ENCODE data around the gene ZNF346.
A peak's percentile ranks its signal among the peaks of the same experiment; 100 is the strongest.
"Not testable (repeated sequence)": the region's sequence is repeated elsewhere in the genome, so short reads cannot be mapped to it uniquely, and the experiment has no call there.

Gene ZNF346

GRCh38 chr5:176996780-176997179 is 25.7 kb upstream of the ZNF346 start:
- no peak for DNase-seq (ENCODE audit: low read depth)
- no peak overlapping the region for H3K4me3 ChIP-seq (ENCODE audit: low read depth, low read length)
- no peak for TF ChIP-seq POLR2A (IDR thresholded peaks at IDR 0.05; ENCODE audit: extremely low read depth, insufficient read length)
- no peak for TF ChIP-seq MAX (IDR thresholded peaks at IDR 0.05; ENCODE audit: low read depth, low read length)
- no peak for TF ChIP-seq CTCF (IDR thresholded peaks at IDR 0.05; ENCODE audit: low read depth, low read length)
- TF ChIP-seq MYC (IDR thresholded peaks at IDR 0.05; ENCODE audit: low read depth, low read length), result no peak

- DNase-seq (ENCODE audit: low read depth), result no peak
- TF ChIP-seq CTCF (IDR thresholded peaks at IDR 0.05; ENCODE audit: low read depth, low read length) (no peak), MAX (IDR thresholded peaks at IDR 0.05; ENCODE audit: low read depth, low read length) (no peak), POLR2A (IDR thresholded peaks at IDR 0.05; ENCODE audit: extremely low read depth, insufficient read length) (no peak), MYC (IDR thresholded peaks at IDR 0.05; ENCODE audit: low read depth, low read length) (no peak)
- no peak overlapping the region for H3K4me3 ChIP-seq (ENCODE audit: low read depth, low read length)
Observed at GRCh38 chr5:176998828-176999227, 23.7 kb upstream of the ZNF346 start.

- not testable (repeated sequence) for DNase-seq (ENCODE audit: low read depth); H3K4me3 ChIP-seq (ENCODE audit: low read depth, low read length)
Observed at GRCh38 chr5:176999526-176999925, 23.0 kb upstream of the ZNF346 start.

- DNase-seq (ENCODE audit: low read depth), result no peak
- H3K4me3 ChIP-seq (ENCODE audit: low read depth, low read length), result no peak overlapping the region
- TF ChIP-seq MAX (IDR thresholded peaks at IDR 0.05; ENCODE audit: low read depth, low read length), result no peak
- no peak for TF ChIP-seq CTCF (IDR thresholded peaks at IDR 0.05; ENCODE audit: low read depth, low read length)
- no peak for TF ChIP-seq MYC (IDR thresholded peaks at IDR 0.05; ENCODE audit: low read depth, low read length)
- no peak for TF ChIP-seq POLR2A (IDR thresholded peaks at IDR 0.05; ENCODE audit: extremely low read depth, insufficient read length)
Observed at GRCh38 chr5:177003649-177004048, 18.8 kb upstream of the ZNF346 start.

GRCh38 chr5:177004961-177005360 is 17.5 kb upstream of the ZNF346 start:
- H3K4me3 ChIP-seq (ENCODE audit: low read depth, low read length), result peak overlapping the region; percentile 73
- DNase-seq (ENCODE audit: low read depth), result no peak
- TF ChIP-seq MAX (IDR thresholded peaks at IDR 0.05; ENCODE audit: low read depth, low read length) (no peak), MYC (IDR thresholded peaks at IDR 0.05; ENCODE audit: low read depth, low read length) (no peak), CTCF (IDR thresholded peaks at IDR 0.05; ENCODE audit: low read depth, low read length) (no peak), POLR2A (IDR thresholded peaks at IDR 0.05; ENCODE audit: extremely low read depth, insufficient read length) (no peak)

GRCh38 chr5:177005619-177006264 is 16.8 kb upstream of the ZNF346 start:
- peak overlapping the region; percentile 73 for H3K4me3 ChIP-seq (ENCODE audit: low read depth, low read length)
- peak; percentile 78 for DNase-seq (ENCODE audit: low read depth)

More at GRCh38 chr5:177005619-177006264, 16.8 kb upstream of the ZNF346 start:
- TF ChIP-seq MAX (IDR thresholded peaks at IDR 0.05; ENCODE audit: low read depth, low read length) (0 out of 2 replicates have a peak, but pooled peaks have one; percentile 6), MYC (IDR thresholded peaks at IDR 0.05; ENCODE audit: low read depth, low read length) (peak; percentile 23; the same call in 1 of the 2 replicates), POLR2A (IDR thresholded peaks at IDR 0.05; ENCODE audit: extremely low read depth, insufficient read length) (no peak), CTCF (IDR thresholded peaks at IDR 0.05; ENCODE audit: low read depth, low read length) (peak; percentile 41)
